HG03432 (cell line): ENCODE results near the gene DCAF7.

Experiments
- ATAC-seq: cut with Tn5 transposase; IDR thresholded peaks from one replicate; pipeline ENCODE4 v1.9.1; 2021; ENCODE audit warnings: mild to moderate bottlenecking, moderate library complexity; ENCODE audit not compliant: unreplicated experiment

The DCAF7 gene

GRCh38 chr17:63624531-63624880 lies 74.2 kb downstream of the DCAF7 start:
- ATAC-seq: no peak

- no peak for ATAC-seq
Observed at GRCh38 chr17:63626551-63627180, 76.4 kb downstream of the DCAF7 start.

- no peak for ATAC-seq
Observed at GRCh38 chr17:63629627-63630026, 79.3 kb downstream of the DCAF7 start.

GRCh38 chr17:63631062-63631461 lies 80.8 kb downstream of the DCAF7 start:
- no peak for ATAC-seq

- no peak for ATAC-seq
Observed at GRCh38 chr17:63631626-63632025, 81.3 kb downstream of the DCAF7 start.

GRCh38 chr17:63633742-63634141 lies 83.5 kb downstream of the DCAF7 start:
- ATAC-seq: no peak

GRCh38 chr17:63634163-63634562 lies 83.9 kb downstream of the DCAF7 start:
- no peak for ATAC-seq

- no peak for ATAC-seq
Observed at GRCh38 chr17:63634816-63635215, 84.5 kb downstream of the DCAF7 start.

- no peak for ATAC-seq
Observed at GRCh38 chr17:63635290-63635689, 85.0 kb downstream of the DCAF7 start.

- ATAC-seq: no peak
Observed at GRCh38 chr17:63635787-63636186, 85.5 kb downstream of the DCAF7 start.

GRCh38 chr17:63639125-63639524 lies 88.8 kb downstream of the DCAF7 start:
- no peak for ATAC-seq

- no peak for ATAC-seq
Observed at GRCh38 chr17:63640038-63640437, 89.8 kb downstream of the DCAF7 start.

GRCh38 chr17:63641692-63642448 lies 91.6 kb downstream of the DCAF7 start:
- ATAC-seq: no peak
